ENCODE data around the gene UBR2. TPM values are rescaled to one million over a fixed set of nuclear protein-coding genes. Genes with fewer than 3 reads are reported as not detected.
"Not testable (repeated sequence)": the region's sequence is repeated elsewhere in the genome, so short reads cannot be mapped to it uniquely, and the experiment has no call there.

UBR2 gene
- total RNA-seq, 1 donor from 2014 or later, result 26.8 TPM

GRCh38 chr6:42642794-42643193 lies 79.0 kb downstream of the UBR2 start:
- Mint-ChIP-seq H3K9me3 (no peaks in the 10 kb centered on the region), H3K4me3 (no peak overlapping the region), H3K4me1 (ENCODE audit: low read depth) (peaks cover 11% of the 10 kb centered on the region), H3K27ac (no peak overlapping the region), H3K36me3 (ENCODE audit: low read depth) (peaks cover 46% of the 10 kb centered on the region), H3K27me3 (ENCODE audit: insufficient read depth) (no peaks in the 10 kb centered on the region)
- intact Hi-C loops (cut with micrococcal nuclease), result no loop called here
- DNase-seq (ENCODE audit: low spot score), result no peak

- Mint-ChIP-seq H3K4me1 (ENCODE audit: low read depth) (no peaks in the 10 kb centered on the region), H3K27me3 (ENCODE audit: insufficient read depth) (no peaks in the 10 kb centered on the region), H3K36me3 (ENCODE audit: low read depth) (peaks cover 43% of the 10 kb centered on the region), H3K9me3 (no peaks in the 10 kb centered on the region), H3K4me3 (no peak overlapping the region), H3K27ac (peak overlapping the region; percentile 64)
- DNase-seq (ENCODE audit: low spot score), result no peak
- intact Hi-C loops (cut with micrococcal nuclease), result no loop called here
Observed at GRCh38 chr6:42644211-42644610, 80.4 kb downstream of the UBR2 start.

DNA sequence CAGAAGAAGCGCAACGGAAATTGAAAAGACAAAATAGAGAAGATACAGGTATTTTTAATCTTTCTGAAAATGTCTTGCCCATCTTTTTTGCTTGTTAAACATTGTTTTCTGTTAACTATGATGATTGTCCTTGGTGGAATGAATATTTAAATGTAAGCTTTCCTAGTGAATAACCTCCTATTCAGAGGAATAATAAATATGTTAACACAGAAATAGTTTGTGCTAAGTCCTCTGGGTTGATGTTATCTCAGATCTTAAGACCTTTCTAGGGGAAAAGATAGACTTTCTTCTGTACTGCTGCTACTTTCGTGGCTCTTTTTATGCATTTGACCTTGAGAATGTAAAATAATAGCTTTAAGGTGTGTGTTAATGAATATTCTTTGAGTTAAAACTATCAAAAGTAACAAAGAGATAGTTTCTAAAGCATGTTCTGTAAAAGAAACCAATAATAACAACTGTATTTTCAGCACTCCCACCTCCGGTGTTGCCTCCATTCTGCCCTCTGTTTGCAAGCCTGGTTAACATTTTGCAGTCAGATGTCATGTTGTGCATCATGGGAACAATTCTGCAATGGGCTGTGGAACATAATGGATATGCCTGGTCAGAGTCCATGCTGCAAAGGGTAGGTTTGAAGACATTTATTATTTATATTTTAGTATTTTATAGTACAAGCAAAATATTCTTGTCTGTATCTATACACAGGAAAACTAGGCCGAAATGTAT lies 88.4 kb downstream of the UBR2 start:
- intact Hi-C loops (cut with micrococcal nuclease), result no loop called here
- Mint-ChIP-seq H3K27ac (no peak overlapping the region), H3K36me3 (ENCODE audit: low read depth) (peaks cover 38% of the 10 kb centered on the region), H3K4me3 (no peak overlapping the region), H3K4me1 (ENCODE audit: low read depth) (no peaks in the 10 kb centered on the region), H3K27me3 (ENCODE audit: insufficient read depth) (no peaks in the 10 kb centered on the region), H3K9me3 (no peaks in the 10 kb centered on the region)
- no peak for DNase-seq (ENCODE audit: low spot score)

DNA sequence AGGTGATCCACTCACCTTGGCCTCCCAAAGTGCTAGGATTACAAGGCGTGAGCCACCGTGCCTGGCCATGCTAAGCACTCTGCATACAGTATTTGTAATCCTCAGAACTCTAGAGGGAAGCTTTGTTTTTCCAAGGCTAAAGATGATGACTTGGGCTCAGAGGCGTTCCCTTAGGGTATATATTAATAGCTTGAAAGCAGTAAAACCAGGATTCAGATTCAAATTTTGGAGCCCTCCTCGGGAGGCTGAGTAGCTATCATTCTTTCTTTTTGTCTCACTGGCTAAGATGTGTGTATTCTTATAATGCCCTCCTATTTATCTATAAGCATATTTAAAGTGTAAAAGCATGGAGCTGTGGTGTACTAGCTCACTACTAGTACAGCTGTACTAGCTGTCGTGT lies 90.0 kb downstream of the UBR2 start:
- H3K27ac Mint-ChIP-seq, result no peak overlapping the region
- H3K9me3 Mint-ChIP-seq, result no peaks in the 10 kb centered on the region
- no peaks in the 10 kb centered on the region for H3K4me1 Mint-ChIP-seq (ENCODE audit: low read depth)
- intact Hi-C loops (cut with micrococcal nuclease), result no loop called here
- H3K27me3 Mint-ChIP-seq (ENCODE audit: insufficient read depth), result no peaks in the 10 kb centered on the region
- H3K4me3 Mint-ChIP-seq, result no peak overlapping the region
- H3K36me3 Mint-ChIP-seq (ENCODE audit: low read depth), result peaks cover 41% of the 10 kb centered on the region
- DNase-seq (ENCODE audit: low spot score), result no peak

DNA sequence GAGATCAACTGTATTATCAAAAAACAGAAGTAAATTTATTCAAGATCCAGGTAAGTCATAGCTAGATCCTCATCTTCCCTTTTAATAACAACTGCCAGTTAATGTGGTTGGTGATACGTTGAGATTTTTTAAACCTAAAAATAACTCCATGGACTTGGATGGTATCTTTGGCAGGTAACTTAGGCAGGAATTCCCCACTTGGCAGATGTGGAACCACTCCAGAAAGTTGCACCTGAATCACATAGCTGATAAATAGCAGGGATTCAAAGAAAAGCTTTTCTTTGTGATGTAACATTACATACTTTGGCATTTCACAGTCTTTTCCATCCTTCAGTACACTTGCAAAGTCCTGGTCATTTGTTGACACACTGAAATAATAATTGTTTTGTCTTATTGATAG lies 96.0 kb downstream of the UBR2 start:
- Mint-ChIP-seq H3K4me1 (ENCODE audit: low read depth) (peaks cover 6% of the 10 kb centered on the region), H3K4me3 (no peak overlapping the region), H3K9me3 (no peaks in the 10 kb centered on the region), H3K36me3 (ENCODE audit: low read depth) (peaks cover 36% of the 10 kb centered on the region), H3K27ac (peak overlapping the region; percentile 11), H3K27me3 (ENCODE audit: insufficient read depth) (no peaks in the 10 kb centered on the region)
- no peak for DNase-seq (ENCODE audit: low spot score)
- intact Hi-C loops (cut with micrococcal nuclease), result no loop called here

DNA sequence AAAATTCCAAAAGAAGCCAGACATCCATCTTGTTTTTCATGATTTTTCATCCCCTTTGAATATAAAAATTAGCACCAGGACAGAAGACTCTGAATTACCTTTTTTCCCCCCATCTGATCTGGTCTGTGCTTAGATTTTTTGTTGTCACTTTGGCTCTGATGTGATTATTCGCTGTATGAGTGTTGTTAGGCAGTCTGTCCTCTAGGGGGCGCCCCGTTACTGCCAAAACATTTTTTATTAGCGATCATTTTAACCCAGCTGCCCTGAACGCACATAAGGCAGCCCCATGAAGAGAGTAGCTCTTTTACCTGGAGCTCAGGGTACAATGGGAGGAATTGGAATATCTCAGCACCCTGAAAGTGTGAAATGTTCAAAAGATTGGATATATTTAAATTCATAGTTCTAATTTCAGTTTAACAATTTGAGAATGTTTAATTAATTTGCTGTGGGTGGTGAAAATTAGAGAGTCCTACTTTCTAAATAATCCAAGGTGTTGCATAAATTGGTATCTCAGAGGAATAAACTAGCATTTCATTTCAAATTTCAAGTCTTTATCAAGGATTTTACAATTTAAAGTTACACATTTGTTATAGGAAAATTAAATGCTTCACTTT lies 97.8 kb downstream of the UBR2 start:
- intact Hi-C loops (cut with micrococcal nuclease), result loop anchor here (1.0 kb wide), 4 partner anchors 65 to 238 kb away; partner anchors contain the start of gene TBCC
- Mint-ChIP-seq H3K36me3 (ENCODE audit: low read depth) (peaks cover 40% of the 10 kb centered on the region), H3K27me3 (ENCODE audit: insufficient read depth) (no peaks in the 10 kb centered on the region), H3K27ac (no peak overlapping the region), H3K9me3 (no peaks in the 10 kb centered on the region), H3K4me3 (no peak overlapping the region), H3K4me1 (ENCODE audit: low read depth) (peaks cover 6% of the 10 kb centered on the region)
- peak; percentile 62 for DNase-seq (ENCODE audit: low spot score)

- intact Hi-C loops (cut with micrococcal nuclease), result no loop called here
Observed at GRCh38 chr6:42664718-42665117, 100.9 kb downstream of the UBR2 start.

GRCh38 chr6:42674368-42674767 lies 110.5 kb downstream of the UBR2 start:
- H3K27me3 Mint-ChIP-seq (ENCODE audit: insufficient read depth); H3K9me3 Mint-ChIP-seq; H3K27ac Mint-ChIP-seq; DNase-seq (ENCODE audit: low spot score); H3K4me3 Mint-ChIP-seq; intact Hi-C loops (cut with micrococcal nuclease); H3K4me1 Mint-ChIP-seq (ENCODE audit: low read depth): not testable (repeated sequence)
- H3K36me3 Mint-ChIP-seq (ENCODE audit: low read depth), result peaks cover 54% of the 10 kb centered on the region

More at GRCh38 chr6:42664718-42665117, 100.9 kb downstream of the UBR2 start:
- Mint-ChIP-seq H3K27ac (no peak overlapping the region), H3K36me3 (ENCODE audit: low read depth) (peaks cover 31% of the 10 kb centered on the region), H3K9me3 (no peaks in the 10 kb centered on the region), H3K27me3 (ENCODE audit: insufficient read depth) (no peaks in the 10 kb centered on the region), H3K4me1 (ENCODE audit: low read depth) (peaks cover 6% of the 10 kb centered on the region), H3K4me3 (no peak overlapping the region)
- DNase-seq (ENCODE audit: low spot score), result no peak

- H3K27ac Mint-ChIP-seq, result no peak overlapping the region
- no peaks in the 10 kb centered on the region for H3K27me3 Mint-ChIP-seq (ENCODE audit: insufficient read depth)
- DNase-seq (ENCODE audit: low spot score), result no peak
- peaks cover 8% of the 10 kb centered on the region for H3K4me1 Mint-ChIP-seq (ENCODE audit: low read depth)
- peaks cover 57% of the 10 kb centered on the region for H3K36me3 Mint-ChIP-seq (ENCODE audit: low read depth)
- H3K9me3 Mint-ChIP-seq, result no peaks in the 10 kb centered on the region
- H3K4me3 Mint-ChIP-seq, result no peak overlapping the region
- intact Hi-C loops (cut with micrococcal nuclease), result no loop called here
Observed at GRCh38 chr6:42674780-42675179, 111.0 kb downstream of the UBR2 start.

DNA sequence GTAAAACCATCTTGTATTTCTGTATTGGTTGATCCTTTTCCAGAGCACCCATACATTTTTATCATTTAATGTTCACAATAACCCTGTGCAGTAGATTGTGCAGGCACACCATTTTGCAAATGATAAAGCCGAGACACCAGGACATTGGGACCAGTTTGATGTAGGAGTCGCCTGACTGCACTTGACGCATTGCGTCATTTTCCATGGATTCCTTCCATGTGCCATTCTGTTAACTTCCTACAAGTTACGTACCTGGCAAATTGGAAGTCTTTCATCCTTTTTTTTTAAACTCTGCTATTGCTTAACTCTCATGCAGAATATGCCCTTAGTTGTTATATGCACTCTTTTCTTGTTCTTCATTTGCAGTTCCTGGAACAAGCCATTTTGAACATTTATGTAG lies 115.5 kb downstream of the UBR2 start:
- no peak for DNase-seq (ENCODE audit: low spot score)
- Mint-ChIP-seq H3K27ac (no peak overlapping the region), H3K4me1 (ENCODE audit: low read depth) (no peaks in the 10 kb centered on the region), H3K9me3 (no peaks in the 10 kb centered on the region), H3K27me3 (ENCODE audit: insufficient read depth) (no peaks in the 10 kb centered on the region), H3K4me3 (no peak overlapping the region), H3K36me3 (ENCODE audit: low read depth) (peaks cover 51% of the 10 kb centered on the region)
- intact Hi-C loops (cut with micrococcal nuclease), result no loop called here

DNA sequence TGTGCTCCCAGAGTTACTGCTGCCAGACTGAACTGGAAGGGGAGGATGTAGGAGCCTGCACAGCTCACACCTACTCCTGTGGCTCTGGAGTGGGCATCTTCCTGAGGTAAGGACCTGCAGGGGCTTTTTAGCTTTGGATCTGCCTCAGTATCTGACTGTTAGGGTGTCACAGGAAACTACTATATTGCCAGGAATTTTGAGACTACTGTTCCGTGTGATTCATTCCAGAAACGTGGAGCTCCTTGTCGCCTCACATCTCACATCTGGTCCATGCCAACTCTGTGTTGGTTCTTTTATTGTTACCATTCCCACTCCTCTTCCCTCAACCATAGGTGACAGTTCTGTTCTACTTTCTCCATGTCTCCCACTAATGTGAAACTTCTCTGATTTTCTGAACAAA lies 124.5 kb downstream of the UBR2 start:
- H3K27ac Mint-ChIP-seq, result no peak overlapping the region

GRCh38 chr6:42689371-42689770 lies 125.5 kb downstream of the UBR2 start:
- H3K4me3 Mint-ChIP-seq, result no peak overlapping the region

More for the DNA sequence above, 124.5 kb downstream of the UBR2 start:
- Mint-ChIP-seq H3K36me3 (ENCODE audit: low read depth) (peaks cover 52% of the 10 kb centered on the region), H3K27me3 (ENCODE audit: insufficient read depth) (no peaks in the 10 kb centered on the region), H3K9me3 (no peaks in the 10 kb centered on the region), H3K4me3 (no peak overlapping the region), H3K4me1 (ENCODE audit: low read depth) (peaks cover 19% of the 10 kb centered on the region)
- DNase-seq (ENCODE audit: low spot score), result no peak
- intact Hi-C loops (cut with micrococcal nuclease), result no loop called here

GRCh38 chr6:42690151-42690702 lies 126.4 kb downstream of the UBR2 start:
- Mint-ChIP-seq H3K27me3 (ENCODE audit: insufficient read depth) (no peaks in the 10 kb centered on the region), H3K9me3 (no peaks in the 10 kb centered on the region), H3K27ac (peak overlapping the region; percentile 62), H3K36me3 (ENCODE audit: low read depth) (peaks cover 56% of the 10 kb centered on the region), H3K4me3 (no peak overlapping the region), H3K4me1 (ENCODE audit: low read depth) (peaks cover 35% of the 10 kb centered on the region)
- no peak for DNase-seq (ENCODE audit: low spot score)
- intact Hi-C loops (cut with micrococcal nuclease), result loop anchor here (5.0 kb wide), 1 partner anchor 37 kb away; no protein-coding TSS in a partner anchor

More at GRCh38 chr6:42689371-42689770, 125.5 kb downstream of the UBR2 start:
- intact Hi-C loops (cut with micrococcal nuclease), result no loop called here
- Mint-ChIP-seq H3K9me3 (no peaks in the 10 kb centered on the region), H3K36me3 (ENCODE audit: low read depth) (peaks cover 57% of the 10 kb centered on the region), H3K27ac (no peak overlapping the region), H3K4me1 (ENCODE audit: low read depth) (peaks cover 30% of the 10 kb centered on the region), H3K27me3 (ENCODE audit: insufficient read depth) (no peaks in the 10 kb centered on the region)
- DNase-seq (ENCODE audit: low spot score), result no peak

All from activated T-helper 1 cell treated with anti-CD3 and anti-CD28 coated beads, Interleukin-12 subunit alpha, Interleukin-12 subunit beta, Interleukin-2, Interleukin-4 antibody, amounts not matched to agents 30 ng/mL and 10 ng/mL and 1 ng/mL, durations not matched to agents 14 hours and 24 hours and 36 hours (primary cell).